Gastroesophageal sphincter (tissue), 4 donors: ENCODE results near the gene SMTNL2. TPM values are rescaled to one million over a fixed set of nuclear protein-coding genes. Genes with fewer than 3 reads are reported as not detected.

ENCODE experiments used
- ATAC-seq: fragments of 150-250 bp; one replicate; pipeline ENCODE4 v1.9.1; 2016; ENCODE audit warnings: mild to moderate bottlenecking, moderate library complexity
- H3K27ac ChIP-seq, 4 donors: fragments of 200-600 bp; sonication (generic) in 3 of 4; 1 replicate in 3 of 4; 2 replicates in 1 of 4; pipeline ENCODE4 v1.5.1; 2016 to 2019
- H3K27me3 ChIP-seq: fragments of 200-600 bp; sonication (generic); one replicate; pipeline ENCODE4 v1.5.1; 2019
- H3K36me3 ChIP-seq, 2 donors: fragments of 200-600 bp; sonication (generic); one replicate each; pipeline ENCODE4 v1.5.1; 2019; ENCODE audit warnings: control low read depth in 1 of 2
- H3K4me1 ChIP-seq, 3 donors: fragments of 200-600 bp; sonication (generic); 1 replicate in 2 of 3; 2 replicates in 1 of 3; pipeline ENCODE4 v1.5.1; 2016 to 2019; ENCODE audit warnings: control low read depth in 2 of 3
- H3K4me3 ChIP-seq, 2 donors: fragments of 200-600 bp; sonication (generic); one replicate each; pipeline ENCODE4 v1.5.1; 2019; ENCODE audit warnings: mild to moderate bottlenecking in 1 of 2, moderate library complexity in 1 of 2
- H3K9me3 ChIP-seq, 3 donors: fragments of 200-600 bp; sonication (generic); one replicate each; pipeline ENCODE4 v1.5.1; 2017 to 2019; ENCODE audit warnings: control low read depth in 2 of 3
- EP300 ChIP-seq: sonication (generic); formaldehyde crosslinking; IDR thresholded peaks from one replicate; pipeline ENCODE4 v1.6.1; 2017; ENCODE audit warnings: antibody characterized with exemption, mild to moderate bottlenecking
- POLR2A ChIP-seq, 2 donors: fragments of 450-650 bp; IDR thresholded peaks; one replicate each; pipeline ENCODE4 v1.6.1; 2017; ENCODE audit warnings: antibody characterized with exemption in 2 of 2, mild to moderate bottlenecking in 2 of 2, moderate library complexity in 1 of 2
- POLR2AphosphoS5 ChIP-seq: sonication (generic); formaldehyde crosslinking; IDR thresholded peaks from one replicate; pipeline ENCODE4 v1.6.1; 2017; ENCODE audit warnings: antibody characterized with exemption
- WGBS, 2 donors: methylation state at CpG; one replicate each; pipeline ENCODE4 v1.1.5; 2018; ENCODE audit warnings: low coverage in 1 of 2; 5-methylcytosine and 5-hydroxymethylcytosine counted together
- total RNA-seq, 4 donors: library from RNA; depleted of rRNA; stranded (reverse); fragments of >200 nt; gene quantifications; one replicate each; pipeline ENCODE4 v1.1.0, GENCODE V29; 2016
- TF ChIP-seq, protein P1 (sequence below), 4 experiments: fragments of 200-600 bp in 2 of 4; fragments of 450-650 bp in 2 of 4; sonication (generic) in 1 of 4; IDR thresholded peaks; one replicate each; pipeline ENCODE4 v1.5.1; 2017 to 2019; ENCODE audit warnings: antibody characterized with exemption in 4 of 4, mild to moderate bottlenecking in 2 of 4, moderate library complexity in 2 of 4

The SMTNL2 gene
- total RNA-seq, 4 donors from 2014 or later: 2.0 to 5.2 (median 3.7) TPM

- H3K27me3 ChIP-seq: peaks cover 43% of the 10 kb centered on the region
- no peak overlapping the region for H3K4me3 ChIP-seq
- H3K36me3 ChIP-seq: no peaks in the 10 kb centered on the region
- H3K4me1 ChIP-seq: no peaks in the 10 kb centered on the region
- 59 to 62% methylated on average over 7 to 14 of the region's 21 CpGs for WGBS, 2 donors
- H3K27ac ChIP-seq: no peak overlapping the region
- ATAC-seq: no peak
- TF ChIP-seq, protein P1, sequence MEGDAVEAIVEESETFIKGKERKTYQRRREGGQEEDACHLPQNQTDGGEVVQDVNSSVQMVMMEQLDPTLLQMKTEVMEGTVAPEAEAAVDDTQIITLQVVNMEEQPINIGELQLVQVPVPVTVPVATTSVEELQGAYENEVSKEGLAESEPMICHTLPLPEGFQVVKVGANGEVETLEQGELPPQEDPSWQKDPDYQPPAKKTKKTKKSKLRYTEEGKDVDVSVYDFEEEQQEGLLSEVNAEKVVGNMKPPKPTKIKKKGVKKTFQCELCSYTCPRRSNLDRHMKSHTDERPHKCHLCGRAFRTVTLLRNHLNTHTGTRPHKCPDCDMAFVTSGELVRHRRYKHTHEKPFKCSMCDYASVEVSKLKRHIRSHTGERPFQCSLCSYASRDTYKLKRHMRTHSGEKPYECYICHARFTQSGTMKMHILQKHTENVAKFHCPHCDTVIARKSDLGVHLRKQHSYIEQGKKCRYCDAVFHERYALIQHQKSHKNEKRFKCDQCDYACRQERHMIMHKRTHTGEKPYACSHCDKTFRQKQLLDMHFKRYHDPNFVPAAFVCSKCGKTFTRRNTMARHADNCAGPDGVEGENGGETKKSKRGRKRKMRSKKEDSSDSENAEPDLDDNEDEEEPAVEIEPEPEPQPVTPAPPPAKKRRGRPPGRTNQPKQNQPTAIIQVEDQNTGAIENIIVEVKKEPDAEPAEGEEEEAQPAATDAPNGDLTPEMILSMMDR (IDR thresholded peaks at IDR 0.05): no peak
- no peak for TF ChIP-seq POLR2A (IDR thresholded peaks at IDR 0.05)
- no peak for TF ChIP-seq EP300
- no peak for TF ChIP-seq POLR2AphosphoS5
- no peaks in the 10 kb centered on the region for H3K9me3 ChIP-seq
These were observed 47.7 kb downstream of the SMTNL2 start for GRCh38 chr17:4631836-4632580.

DNA sequence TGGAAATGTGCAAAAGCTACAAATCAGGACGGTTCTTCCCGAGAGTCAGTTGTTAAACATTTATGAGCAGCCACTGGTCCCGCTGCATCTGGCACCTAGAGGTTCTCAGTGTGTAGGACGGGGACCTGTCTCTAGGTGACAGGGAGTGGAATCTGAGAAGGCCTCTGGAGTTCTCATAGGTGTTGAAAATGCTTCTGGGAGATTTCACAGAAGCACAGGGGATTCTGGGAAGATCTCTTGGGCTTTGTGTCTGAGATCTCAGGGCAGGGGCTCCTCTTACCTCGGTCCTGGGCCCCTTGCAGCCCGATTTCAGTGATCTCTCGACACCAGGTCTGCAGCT lies 48.2 kb downstream of the SMTNL2 start:
- Histone ChIP-seq H3K36me3 (no peaks in the 10 kb centered on the region), H3K4me3 (no peak overlapping the region), H3K27me3 (peaks cover 49% of the 10 kb centered on the region), H3K4me1 (no peaks in the 10 kb centered on the region), H3K9me3 (no peaks in the 10 kb centered on the region), H3K27ac (no peak overlapping the region)
- 50 to 52% methylated on average over 4 to 5 of the region's 7 CpGs for WGBS, 2 donors
- TF ChIP-seq EP300: no peak
- TF ChIP-seq, protein P1 (IDR thresholded peaks at IDR 0.05): no peak
- no peak for TF ChIP-seq POLR2A (IDR thresholded peaks at IDR 0.05)
- no peak for TF ChIP-seq POLR2AphosphoS5
- no peak for ATAC-seq

- no peaks in the 10 kb centered on the region for H3K36me3 ChIP-seq
- H3K9me3 ChIP-seq: no peaks in the 10 kb centered on the region
- ATAC-seq: no peak
- WGBS, 2 donors: 74 to 75% methylated on average over 2 of the region's 2 CpGs
- H3K27ac ChIP-seq: no peak overlapping the region
- H3K27me3 ChIP-seq: peaks cover 57% of the 10 kb centered on the region
- TF ChIP-seq, protein P1 (IDR thresholded peaks at IDR 0.05): no peak
- TF ChIP-seq POLR2A (IDR thresholded peaks at IDR 0.05) (no peak), EP300 (no peak), POLR2AphosphoS5 (no peak)
- H3K4me1 ChIP-seq: no peaks in the 10 kb centered on the region
- H3K4me3 ChIP-seq: no peak overlapping the region
These were observed 49.3 kb downstream of the SMTNL2 start for GRCh38 chr17:4633643-4634042.

GRCh38 chr17:4634976-4635375 lies 50.6 kb downstream of the SMTNL2 start:
- peaks cover 0 to 6% (median 0%) of the 10 kb centered on the region in 3 donors for H3K4me1 ChIP-seq
- no peak overlapping the region for H3K27ac ChIP-seq
- ATAC-seq: no peak
- no peaks in the 10 kb centered on the region for H3K9me3 ChIP-seq
- no peak overlapping the region for H3K4me3 ChIP-seq
- peaks cover 65% of the 10 kb centered on the region for H3K27me3 ChIP-seq
- no peaks in the 10 kb centered on the region for H3K36me3 ChIP-seq
- 57 to 67% methylated on average over 2 to 4 of the region's 4 CpGs for WGBS, 2 donors
- no peak for TF ChIP-seq EP300
- no peak for TF ChIP-seq POLR2AphosphoS5
- TF ChIP-seq, protein P1 (IDR thresholded peaks at IDR 0.05): no peak
- no peak for TF ChIP-seq POLR2A (IDR thresholded peaks at IDR 0.05)

DNA sequence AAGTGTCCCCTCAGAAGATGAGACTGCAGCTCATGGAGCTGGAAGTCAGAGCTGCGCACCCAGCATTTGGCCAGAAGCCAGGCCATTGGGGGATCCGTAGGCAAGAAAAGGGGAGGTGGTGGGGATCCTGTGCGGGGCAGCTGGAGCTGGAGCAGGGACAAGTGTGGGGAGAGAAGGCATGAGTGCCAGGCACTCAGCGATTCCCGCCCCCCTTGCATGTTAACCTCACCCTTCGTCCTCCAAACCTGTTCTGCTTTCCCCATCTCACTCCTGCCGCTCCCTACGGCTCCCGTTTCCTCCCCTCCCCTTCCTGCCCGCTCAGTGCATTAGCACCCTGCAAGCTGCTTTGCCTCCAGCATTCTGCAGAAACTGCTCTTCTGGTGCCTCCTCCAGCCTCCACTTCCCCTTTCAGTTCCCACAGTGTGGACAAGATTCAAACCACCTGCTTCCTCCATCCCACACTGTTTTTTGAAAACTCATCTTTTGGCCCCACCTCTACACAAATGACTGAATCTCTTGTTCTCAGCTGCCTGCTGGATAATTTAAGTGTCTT lies 51.6 kb downstream of the SMTNL2 start:
- Histone ChIP-seq H3K27ac (no peak overlapping the region), H3K4me1 (peaks cover 0 to 7% (median 0%) of the 10 kb centered on the region in 3 donors), H3K4me3 (no peak overlapping the region), H3K9me3 (no peaks in the 10 kb centered on the region), H3K27me3 (peaks cover 72% of the 10 kb centered on the region), H3K36me3 (no peaks in the 10 kb centered on the region)
- no peak for TF ChIP-seq POLR2A (IDR thresholded peaks at IDR 0.05)
- no peak for TF ChIP-seq POLR2AphosphoS5
- no peak for TF ChIP-seq EP300
- TF ChIP-seq, protein P1 (IDR thresholded peaks at IDR 0.05): no peak
- 14 to 21% methylated on average over 7 to 8 of the region's 10 CpGs for WGBS, 2 donors
- no peak for ATAC-seq
